ENCODE measurements around the gene NRXN3.

NRXN3 gene

DNA sequence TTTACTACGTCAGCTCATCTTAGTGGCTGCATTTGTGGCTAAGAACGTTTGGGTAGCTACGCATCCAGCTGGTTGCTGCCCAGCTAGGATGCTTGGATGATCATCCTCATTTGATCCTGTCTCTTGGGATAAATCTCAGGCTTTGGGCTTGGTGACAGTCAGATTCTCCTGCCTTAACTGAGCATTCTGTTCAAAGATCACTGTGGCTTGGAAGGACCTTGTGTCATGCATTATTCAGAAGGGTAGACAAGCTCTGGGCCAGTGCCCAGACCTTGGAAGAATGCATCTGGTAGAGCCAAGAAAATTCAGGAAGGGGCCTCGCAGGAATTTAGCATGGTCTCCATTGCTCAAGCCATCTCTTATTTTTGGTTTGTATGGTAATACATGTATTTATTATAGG, 188.4 kb downstream of the NRXN3 start:
- Histone ChIP-seq H3K9me3 (ENCODE audit: low read length) (no peaks in the 10 kb centered on the region), H3K27me3 (ENCODE audit: control insufficient read depth in 1 of 2, insufficient read depth in 2 of 2, low read length in 2 of 2) (no peaks in the 10 kb centered on the region), H3K4me1 (ENCODE audit: insufficient read depth, low read length) (no peaks in the 10 kb centered on the region), H3K9ac (ENCODE audit: low read length) (no peak overlapping the region), H3K27ac (ENCODE audit: low read depth, low read length) (no peak overlapping the region), H3K4me3 (ENCODE audit: low read depth in 1 of 2, low read length in 2 of 2) (no peak overlapping the region), H3K36me3 (ENCODE audit: insufficient read depth, low read length) (no peaks in the 10 kb centered on the region)

DNA sequence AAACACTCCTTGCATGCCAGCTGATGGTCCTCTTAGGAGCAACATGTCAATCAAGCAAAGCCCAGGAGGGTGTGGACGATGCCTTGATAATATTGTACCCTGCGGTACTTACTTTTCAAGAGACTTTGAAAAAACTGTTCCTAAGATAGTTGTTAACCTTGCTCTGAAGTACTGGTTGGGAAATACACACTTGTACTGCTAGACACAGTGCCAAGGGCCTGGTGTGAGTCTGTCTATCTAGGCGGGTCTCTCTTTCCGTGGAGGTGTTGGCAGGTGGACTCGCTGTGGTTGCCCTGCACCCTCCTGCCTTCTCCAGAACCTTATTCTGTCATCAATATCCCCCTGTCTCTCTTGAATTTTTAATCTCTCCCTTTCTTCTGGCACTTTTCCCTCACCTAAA, 189.4 kb downstream of the NRXN3 start:
- no peak overlapping the region for H3K4me3 ChIP-seq (ENCODE audit: low read depth in 1 of 2, low read length in 2 of 2)
- H3K36me3 ChIP-seq (ENCODE audit: insufficient read depth, low read length): no peaks in the 10 kb centered on the region
- H3K9ac ChIP-seq (ENCODE audit: low read length): no peak overlapping the region
- no peaks in the 10 kb centered on the region for H3K9me3 ChIP-seq (ENCODE audit: low read length)
- no peaks in the 10 kb centered on the region for H3K4me1 ChIP-seq (ENCODE audit: insufficient read depth, low read length)
- no peaks in the 10 kb centered on the region for H3K27me3 ChIP-seq (ENCODE audit: control insufficient read depth in 1 of 2, insufficient read depth in 2 of 2, low read length in 2 of 2)
- no peak overlapping the region for H3K27ac ChIP-seq (ENCODE audit: low read depth, low read length)

DNA sequence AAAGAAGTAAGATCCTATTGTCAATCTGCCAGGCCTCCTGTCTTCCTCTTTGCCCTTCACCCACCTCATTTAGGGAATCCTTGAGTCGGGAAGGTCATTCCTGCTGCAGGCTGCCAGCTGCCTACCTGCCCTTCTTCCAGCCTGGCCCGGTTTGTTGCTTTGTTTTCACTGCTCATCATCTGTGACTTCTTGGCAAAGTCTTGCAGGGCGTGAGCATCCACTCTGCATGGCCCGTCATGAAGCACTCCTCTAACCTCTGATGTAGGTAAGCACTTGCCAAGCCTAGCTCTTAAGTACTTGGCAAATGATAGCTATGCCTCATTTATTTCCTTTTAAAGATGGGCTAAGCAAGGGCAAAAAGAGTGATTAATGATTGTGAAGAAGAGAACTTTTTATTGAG, 192.8 kb downstream of the NRXN3 start:
- no peaks in the 10 kb centered on the region for H3K9me3 ChIP-seq (ENCODE audit: low read length)
- H3K9ac ChIP-seq (ENCODE audit: low read length): no peak overlapping the region
- no peaks in the 10 kb centered on the region for H3K36me3 ChIP-seq (ENCODE audit: insufficient read depth, low read length)
- no peak overlapping the region for H3K4me3 ChIP-seq (ENCODE audit: low read depth in 1 of 2, low read length in 2 of 2)
- H3K27me3 ChIP-seq (ENCODE audit: control insufficient read depth in 1 of 2, insufficient read depth in 2 of 2, low read length in 2 of 2): no peaks in the 10 kb centered on the region
- no peaks in the 10 kb centered on the region for H3K4me1 ChIP-seq (ENCODE audit: insufficient read depth, low read length)
- no peak overlapping the region for H3K27ac ChIP-seq (ENCODE audit: low read depth, low read length)

DNA sequence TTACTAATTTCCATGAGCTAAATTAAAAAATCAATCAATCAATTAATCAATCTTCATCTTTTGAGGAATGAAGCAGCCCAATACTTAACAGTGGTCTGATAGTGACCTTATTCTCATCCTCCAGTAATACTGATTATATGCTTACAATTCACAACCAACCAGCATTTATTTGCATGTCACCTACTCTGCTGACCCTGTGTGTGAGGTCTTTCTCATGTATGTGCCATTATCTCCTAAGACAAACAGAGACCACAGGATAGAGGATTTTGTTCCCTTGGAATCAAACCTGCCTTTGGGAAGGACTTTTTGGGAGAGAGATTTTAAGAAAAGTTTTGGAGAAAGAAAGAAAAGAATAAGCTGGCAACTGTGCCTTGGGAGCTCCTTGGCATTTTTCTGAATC, 197.2 kb downstream of the NRXN3 start:
- Histone ChIP-seq H3K36me3 (ENCODE audit: insufficient read depth, low read length) (no peaks in the 10 kb centered on the region), H3K27ac (ENCODE audit: low read depth, low read length) (no peak overlapping the region), H3K9me3 (ENCODE audit: low read length) (no peaks in the 10 kb centered on the region), H3K9ac (ENCODE audit: low read length) (no peak overlapping the region), H3K4me1 (ENCODE audit: insufficient read depth, low read length) (no peaks in the 10 kb centered on the region), H3K27me3 (ENCODE audit: control insufficient read depth in 1 of 2, insufficient read depth in 2 of 2, low read length in 2 of 2) (no peaks in the 10 kb centered on the region), H3K4me3 (ENCODE audit: low read depth in 1 of 2, low read length in 2 of 2) (no peak overlapping the region)

DNA sequence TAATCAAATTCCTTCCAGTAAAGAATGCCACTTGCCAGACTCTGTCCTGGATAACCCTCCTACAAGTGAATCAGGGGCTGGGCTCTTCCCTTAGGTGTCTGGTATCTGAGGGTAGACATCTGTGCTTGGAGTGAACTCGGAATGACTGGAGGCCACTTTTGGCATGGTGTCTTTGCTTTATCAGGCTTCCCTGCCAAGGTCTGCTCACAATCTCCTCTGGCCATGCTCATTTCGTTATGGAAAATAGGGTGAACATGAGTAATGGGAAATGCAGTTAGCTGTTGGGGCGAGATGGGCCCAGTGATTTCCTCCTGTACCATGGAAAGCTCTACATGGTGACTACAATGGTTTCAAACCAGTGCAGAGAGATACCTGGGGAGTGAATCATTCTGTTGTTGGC, 212.9 kb downstream of the NRXN3 start:
- H3K4me1 ChIP-seq (ENCODE audit: insufficient read depth, low read length): no peaks in the 10 kb centered on the region
- H3K36me3 ChIP-seq (ENCODE audit: insufficient read depth, low read length): no peaks in the 10 kb centered on the region
- no peaks in the 10 kb centered on the region for H3K27me3 ChIP-seq (ENCODE audit: control insufficient read depth in 1 of 2, insufficient read depth in 2 of 2, low read length in 2 of 2)
- no peak overlapping the region for H3K4me3 ChIP-seq (ENCODE audit: low read depth in 1 of 2, low read length in 2 of 2)
- H3K9me3 ChIP-seq (ENCODE audit: low read length): no peaks in the 10 kb centered on the region
- H3K27ac ChIP-seq (ENCODE audit: low read depth, low read length): no peak overlapping the region
- no peak overlapping the region for H3K9ac ChIP-seq (ENCODE audit: low read length)

DNA sequence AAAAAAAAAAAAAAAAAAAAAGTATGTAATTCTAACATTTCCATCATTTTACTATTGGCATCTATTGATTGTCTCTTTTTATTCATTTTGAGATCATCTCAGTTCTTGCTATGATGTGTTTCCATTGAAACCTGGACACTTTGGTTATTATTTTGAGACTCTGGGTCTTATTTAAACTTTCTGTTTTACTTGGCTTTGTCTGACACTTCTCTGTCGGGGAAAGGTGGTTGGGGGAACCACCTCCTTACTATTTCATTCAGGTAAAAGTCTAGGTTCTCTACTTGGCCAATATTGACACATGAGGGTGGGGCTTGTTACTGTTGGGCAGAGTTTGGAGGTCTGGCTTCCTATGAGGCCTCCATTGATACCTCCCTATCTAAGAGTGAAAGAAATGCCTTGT, 228.0 kb downstream of the NRXN3 start:
- Histone ChIP-seq H3K27me3 (ENCODE audit: control insufficient read depth in 1 of 2, insufficient read depth in 2 of 2, low read length in 2 of 2) (no peaks in the 10 kb centered on the region), H3K9ac (ENCODE audit: low read length) (no peak overlapping the region), H3K4me3 (ENCODE audit: low read depth in 1 of 2, low read length in 2 of 2) (no peak overlapping the region), H3K4me1 (ENCODE audit: insufficient read depth, low read length) (no peaks in the 10 kb centered on the region), H3K9me3 (ENCODE audit: low read length) (no peaks in the 10 kb centered on the region), H3K36me3 (ENCODE audit: insufficient read depth, low read length) (no peaks in the 10 kb centered on the region), H3K27ac (ENCODE audit: low read depth, low read length) (no peak overlapping the region)

DNA sequence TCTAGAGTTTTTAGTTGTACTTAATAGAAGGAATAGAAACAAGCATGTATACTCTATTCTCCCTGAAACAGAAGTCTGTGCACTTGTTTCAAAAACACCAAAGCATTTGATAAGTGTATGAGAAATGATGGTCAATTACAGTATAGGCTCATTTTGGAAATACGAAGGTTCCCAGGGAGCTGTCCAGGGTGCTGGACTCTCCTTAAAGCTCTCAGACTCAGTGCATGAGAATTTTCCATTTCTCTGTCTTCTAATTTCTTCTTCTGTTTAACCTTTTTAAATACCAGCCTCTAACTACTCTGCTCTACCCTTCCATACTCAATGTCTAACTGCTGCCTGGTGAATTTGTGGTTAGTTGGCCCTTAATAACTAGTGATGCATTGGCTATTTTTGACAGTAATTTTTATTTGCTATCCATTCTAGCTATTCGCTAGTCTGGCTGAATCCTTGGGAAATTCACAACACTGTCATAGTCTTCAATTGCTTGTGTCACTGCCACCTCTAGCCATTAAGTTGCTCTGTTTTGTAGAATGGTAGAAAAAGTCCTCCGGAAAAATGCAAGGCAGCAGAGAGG, 229.2 kb downstream of the NRXN3 start:
- no peaks in the 10 kb centered on the region for H3K36me3 ChIP-seq (ENCODE audit: insufficient read depth, low read length)
- no peaks in the 10 kb centered on the region for H3K27me3 ChIP-seq (ENCODE audit: control insufficient read depth in 1 of 2, insufficient read depth in 2 of 2, low read length in 2 of 2)
- H3K27ac ChIP-seq (ENCODE audit: low read depth, low read length): no peak overlapping the region
- H3K4me3 ChIP-seq (ENCODE audit: low read depth in 1 of 2, low read length in 2 of 2): no peak overlapping the region
- no peaks in the 10 kb centered on the region for H3K9me3 ChIP-seq (ENCODE audit: low read length)
- no peaks in the 10 kb centered on the region for H3K4me1 ChIP-seq (ENCODE audit: insufficient read depth, low read length)
- H3K9ac ChIP-seq (ENCODE audit: low read length): no peak overlapping the region

DNA sequence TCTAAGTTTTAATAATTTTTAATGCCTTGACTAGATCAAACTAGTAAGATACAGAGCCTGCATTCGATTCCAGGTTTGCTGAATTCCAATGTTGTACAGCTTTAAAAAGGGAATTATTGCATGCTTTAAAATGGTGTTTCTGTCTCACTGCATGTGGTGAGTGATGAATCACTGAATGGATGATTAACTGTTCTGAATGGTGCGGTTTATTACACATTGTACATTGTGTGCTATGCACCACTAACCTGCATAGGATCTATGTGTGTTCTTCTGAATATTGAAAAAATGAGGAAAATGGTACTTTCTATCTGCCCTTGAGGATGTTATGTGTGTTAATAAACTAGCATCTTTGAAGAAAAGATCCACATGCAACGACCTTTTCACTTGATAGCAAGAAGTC, 231.7 kb downstream of the NRXN3 start:
- Histone ChIP-seq H3K4me3 (ENCODE audit: low read depth in 1 of 2, low read length in 2 of 2) (no peak overlapping the region), H3K36me3 (ENCODE audit: insufficient read depth, low read length) (no peaks in the 10 kb centered on the region), H3K27me3 (ENCODE audit: control insufficient read depth in 1 of 2, insufficient read depth in 2 of 2, low read length in 2 of 2) (no peaks in the 10 kb centered on the region), H3K9me3 (ENCODE audit: low read length) (no peaks in the 10 kb centered on the region), H3K9ac (ENCODE audit: low read length) (no peak overlapping the region), H3K4me1 (ENCODE audit: insufficient read depth, low read length) (no peaks in the 10 kb centered on the region), H3K27ac (ENCODE audit: low read depth, low read length) (no peak overlapping the region)

DNA sequence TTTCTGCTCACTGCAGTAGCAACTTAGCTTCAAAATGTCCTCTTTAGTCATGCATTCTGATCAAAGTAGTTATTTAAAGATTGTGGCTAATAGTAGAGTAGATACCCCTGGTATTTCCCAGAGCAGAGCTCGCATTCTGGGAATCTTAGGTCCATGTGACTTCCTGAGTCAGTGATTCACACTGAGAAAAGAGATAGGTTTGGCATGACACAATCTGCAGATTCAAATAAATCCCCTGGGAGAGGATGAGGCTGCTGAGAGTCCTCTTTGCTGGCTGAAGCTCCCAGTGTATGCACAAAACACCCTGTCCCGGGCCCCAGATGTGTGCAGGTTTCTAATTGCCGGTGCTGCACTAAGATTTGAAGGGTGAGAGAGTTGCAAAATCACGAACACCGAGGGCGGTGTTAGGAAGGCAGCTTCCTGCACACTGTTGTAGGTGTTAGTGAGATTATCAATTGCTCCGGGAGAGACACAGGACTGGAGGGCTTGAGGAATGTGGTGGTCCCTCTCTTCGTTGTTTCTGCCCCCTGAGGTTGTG, 233.2 kb downstream of the NRXN3 start:
- Histone ChIP-seq H3K4me3 (ENCODE audit: low read depth in 1 of 2, low read length in 2 of 2) (no peak overlapping the region), H3K9me3 (ENCODE audit: low read length) (no peaks in the 10 kb centered on the region), H3K27me3 (ENCODE audit: control insufficient read depth in 1 of 2, insufficient read depth in 2 of 2, low read length in 2 of 2) (no peaks in the 10 kb centered on the region), H3K36me3 (ENCODE audit: insufficient read depth, low read length) (no peaks in the 10 kb centered on the region), H3K4me1 (ENCODE audit: insufficient read depth, low read length) (no peaks in the 10 kb centered on the region), H3K9ac (ENCODE audit: low read length) (no peak overlapping the region), H3K27ac (ENCODE audit: low read depth, low read length) (no peak overlapping the region)

DNA sequence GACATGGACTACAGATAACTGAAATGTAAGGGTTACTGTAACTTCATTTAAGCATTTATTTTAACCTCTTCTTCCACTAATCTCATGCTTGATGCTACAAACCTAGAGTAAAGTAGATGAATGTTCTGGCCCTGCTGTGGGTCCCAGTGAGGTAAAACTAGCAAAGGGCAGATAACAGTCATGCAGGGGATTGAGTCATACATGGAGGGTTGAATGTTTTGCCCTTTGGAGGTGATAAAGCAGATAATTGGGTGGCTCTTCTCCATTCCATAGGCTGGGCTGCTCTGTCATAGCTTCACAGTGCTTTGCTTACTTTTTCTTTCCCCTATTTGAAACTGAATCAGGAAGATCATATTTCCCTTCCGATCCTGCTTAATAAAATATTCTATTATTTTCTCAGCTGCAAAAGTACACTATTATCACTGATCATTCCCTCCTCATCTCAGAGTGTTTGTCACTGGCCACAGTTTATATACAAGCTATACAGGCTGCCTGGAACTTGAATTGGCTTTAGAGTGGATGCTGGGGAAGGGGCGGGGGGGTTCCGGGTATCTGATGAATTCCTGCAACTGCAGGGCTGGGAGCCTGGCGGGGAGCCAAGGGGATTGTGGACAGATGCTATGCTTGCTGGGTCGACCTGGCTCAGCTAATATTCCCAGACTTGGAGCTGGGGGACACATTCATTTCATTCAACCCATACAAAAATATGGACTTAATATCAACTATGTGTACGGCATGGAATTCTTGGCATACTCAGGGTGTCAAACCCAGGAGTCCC, 235.1 kb downstream of the NRXN3 start:
- H3K4me3 ChIP-seq (ENCODE audit: low read depth in 1 of 2, low read length in 2 of 2): no peak overlapping the region

DNA sequence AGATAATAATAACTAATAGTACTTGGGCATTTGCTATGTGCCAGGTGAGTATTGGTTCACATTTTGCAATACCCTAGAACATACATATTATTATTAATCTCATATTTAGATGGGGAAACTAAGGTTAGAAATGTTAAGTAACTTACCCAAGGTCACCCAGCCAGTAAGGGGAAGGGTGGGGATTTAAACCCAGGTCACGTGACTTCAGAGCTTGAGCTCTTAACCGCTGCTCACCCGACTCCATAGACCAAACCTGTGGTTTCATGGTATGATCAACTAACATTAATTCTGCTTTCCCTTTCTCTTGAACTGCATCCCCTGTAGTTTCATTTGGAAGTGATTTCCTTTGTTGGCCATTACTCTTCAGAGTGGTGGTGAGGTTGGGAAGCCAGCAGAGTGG, 242.3 kb downstream of the NRXN3 start:
- Histone ChIP-seq H3K4me1 (ENCODE audit: insufficient read depth, low read length) (no peaks in the 10 kb centered on the region), H3K9me3 (ENCODE audit: low read length) (no peaks in the 10 kb centered on the region), H3K36me3 (ENCODE audit: insufficient read depth, low read length) (no peaks in the 10 kb centered on the region), H3K27ac (ENCODE audit: low read depth, low read length) (no peak overlapping the region), H3K4me3 (ENCODE audit: low read depth in 1 of 2, low read length in 2 of 2) (no peak overlapping the region), H3K9ac (ENCODE audit: low read length) (no peak overlapping the region), H3K27me3 (ENCODE audit: control insufficient read depth in 1 of 2, insufficient read depth in 2 of 2, low read length in 2 of 2) (no peaks in the 10 kb centered on the region)

More for the DNA sequence above, 235.1 kb downstream of the NRXN3 start:
- H3K9me3 ChIP-seq (ENCODE audit: low read length): no peaks in the 10 kb centered on the region
- no peak overlapping the region for H3K9ac ChIP-seq (ENCODE audit: low read length)
- no peaks in the 10 kb centered on the region for H3K27me3 ChIP-seq (ENCODE audit: control insufficient read depth in 1 of 2, insufficient read depth in 2 of 2, low read length in 2 of 2)
- no peaks in the 10 kb centered on the region for H3K4me1 ChIP-seq (ENCODE audit: insufficient read depth, low read length)
- no peak overlapping the region for H3K27ac ChIP-seq (ENCODE audit: low read depth, low read length)
- H3K36me3 ChIP-seq (ENCODE audit: insufficient read depth, low read length): no peaks in the 10 kb centered on the region

DNA sequence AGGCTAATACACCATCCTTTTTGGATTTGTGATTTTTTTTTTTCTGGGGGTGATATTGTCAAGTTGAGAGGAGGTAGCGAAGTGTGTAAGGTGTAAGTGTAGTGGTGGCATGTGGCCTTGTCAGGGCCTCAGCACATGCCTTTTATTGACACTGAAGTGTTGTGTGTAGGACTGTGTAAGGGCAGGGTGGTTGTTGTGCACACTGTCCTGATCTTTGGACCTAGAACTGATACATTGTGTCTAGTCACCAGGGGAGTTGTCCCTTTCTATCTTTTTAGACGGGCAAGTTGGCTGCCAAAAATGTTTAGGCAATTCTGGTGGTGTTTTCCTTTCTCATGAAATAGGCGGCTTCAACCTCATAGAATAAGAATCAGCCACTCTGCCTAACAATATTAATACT, 244.0 kb downstream of the NRXN3 start:
- Histone ChIP-seq H3K36me3 (ENCODE audit: insufficient read depth, low read length) (no peaks in the 10 kb centered on the region), H3K27me3 (ENCODE audit: control insufficient read depth in 1 of 2, insufficient read depth in 2 of 2, low read length in 2 of 2) (no peaks in the 10 kb centered on the region), H3K9me3 (ENCODE audit: low read length) (no peaks in the 10 kb centered on the region), H3K4me1 (ENCODE audit: insufficient read depth, low read length) (no peaks in the 10 kb centered on the region), H3K4me3 (ENCODE audit: low read depth in 1 of 2, low read length in 2 of 2) (no peak overlapping the region), H3K27ac (ENCODE audit: low read depth, low read length) (no peak overlapping the region), H3K9ac (ENCODE audit: low read length) (no peak overlapping the region)

Data from muscle layer of colon (tissue), 2 donors.